ENCODE measurements around the gene FTO.

Gene FTO

DNA sequence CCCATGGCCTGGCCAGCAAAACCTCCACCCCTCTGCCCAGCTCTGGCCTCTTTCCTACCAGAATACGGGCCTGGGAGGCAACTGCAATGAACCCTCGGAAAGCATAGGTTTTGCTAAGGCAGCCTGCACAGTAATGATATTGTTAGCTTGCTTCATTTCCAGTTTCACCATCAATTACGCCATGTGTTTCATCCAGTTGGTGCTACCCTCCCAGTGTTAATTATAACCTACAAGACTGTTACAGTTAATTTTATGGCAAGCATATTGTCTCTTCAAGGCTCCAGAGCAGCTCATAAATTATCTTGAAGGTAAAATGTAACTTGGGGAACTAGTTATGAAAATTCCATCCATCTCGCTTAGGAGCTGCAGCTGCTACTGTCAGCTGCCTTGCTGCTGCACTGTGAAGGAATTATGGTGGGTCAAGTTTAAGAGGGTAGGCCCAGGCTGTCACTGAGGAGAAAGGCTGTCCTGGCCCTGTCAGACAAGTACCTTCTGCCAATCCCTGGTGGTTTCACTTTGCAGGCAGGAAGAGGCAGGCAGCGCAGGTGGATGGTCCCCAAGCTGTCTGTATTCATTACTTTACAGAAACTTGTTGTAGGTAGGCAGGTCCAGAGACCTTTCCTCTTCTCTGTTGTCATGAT is 242.9 kb downstream of the FTO start:
- DNase-seq = no peak

DNA sequence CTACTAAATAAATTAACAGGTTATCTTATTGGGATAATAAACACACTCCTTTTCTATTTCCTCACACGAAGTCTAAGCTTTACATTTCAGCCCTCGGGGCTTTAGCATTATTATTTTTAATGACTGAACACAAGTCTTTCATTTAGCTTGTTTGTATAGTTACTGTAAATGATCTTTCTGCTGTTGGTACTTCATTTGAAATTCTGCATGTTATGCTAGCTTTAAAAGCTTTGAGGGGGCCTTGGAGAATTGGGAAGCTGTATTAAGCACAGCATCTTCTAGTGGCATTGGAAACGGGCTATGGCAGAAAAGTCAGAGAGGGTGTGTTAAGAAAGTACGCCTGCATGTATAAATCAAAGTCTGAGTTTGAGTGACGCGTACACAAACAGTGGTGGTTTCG is 243.7 kb downstream of the FTO start:
- DNase-seq = no peak

DNA sequence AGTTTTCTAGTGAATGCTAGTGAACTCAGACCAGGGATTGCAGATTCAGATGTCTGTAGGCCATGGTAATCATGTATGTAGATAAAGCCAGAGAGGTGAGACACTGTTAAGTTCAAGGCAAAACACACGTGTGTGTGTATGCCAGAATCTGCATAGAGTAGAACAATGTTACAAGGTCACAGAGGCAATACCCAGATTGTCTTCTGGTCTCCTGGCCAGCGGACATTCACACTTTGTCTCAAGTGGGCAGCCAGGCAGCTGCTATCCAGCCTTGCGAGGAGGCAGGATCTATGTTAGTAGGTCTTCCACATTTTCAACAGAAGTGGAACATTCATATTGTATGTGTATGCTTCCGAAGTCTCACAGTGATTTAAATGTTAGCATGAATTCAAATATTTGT is 244.4 kb downstream of the FTO start:
- no peak for DNase-seq

DNA sequence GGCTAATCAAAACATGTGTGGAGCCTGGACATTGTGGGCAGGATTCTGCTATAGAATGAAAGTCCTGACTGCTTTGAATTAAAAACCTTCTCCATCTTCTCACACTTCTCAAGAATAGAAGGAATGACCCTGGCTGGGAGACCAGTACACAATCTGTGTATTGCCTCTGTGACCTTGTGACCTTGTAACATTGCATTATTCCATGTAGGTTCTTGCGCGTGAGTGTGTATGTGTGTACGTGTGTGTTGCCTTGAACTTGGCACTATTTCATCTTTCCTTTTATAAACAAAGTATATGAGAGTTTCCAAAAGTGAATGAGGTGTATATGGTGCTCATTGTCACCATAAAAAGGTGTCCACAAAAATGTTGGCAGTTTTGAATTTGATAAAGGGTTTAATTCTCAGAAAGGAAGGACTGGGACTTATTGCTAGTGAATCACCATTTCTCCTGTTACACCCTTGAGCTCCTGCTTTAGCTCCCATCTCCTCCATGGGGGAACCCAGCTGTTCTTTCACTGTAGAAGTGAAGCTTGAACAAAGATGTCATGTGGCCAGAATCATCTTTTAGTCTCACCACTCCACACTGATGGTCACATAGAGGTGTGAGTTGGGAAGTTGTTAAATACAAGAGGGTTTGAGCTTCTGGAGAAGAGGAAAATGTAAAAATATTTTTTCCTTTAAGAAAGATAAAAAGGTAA is 244.9 kb downstream of the FTO start:
- DNase-seq = no peak

DNA sequence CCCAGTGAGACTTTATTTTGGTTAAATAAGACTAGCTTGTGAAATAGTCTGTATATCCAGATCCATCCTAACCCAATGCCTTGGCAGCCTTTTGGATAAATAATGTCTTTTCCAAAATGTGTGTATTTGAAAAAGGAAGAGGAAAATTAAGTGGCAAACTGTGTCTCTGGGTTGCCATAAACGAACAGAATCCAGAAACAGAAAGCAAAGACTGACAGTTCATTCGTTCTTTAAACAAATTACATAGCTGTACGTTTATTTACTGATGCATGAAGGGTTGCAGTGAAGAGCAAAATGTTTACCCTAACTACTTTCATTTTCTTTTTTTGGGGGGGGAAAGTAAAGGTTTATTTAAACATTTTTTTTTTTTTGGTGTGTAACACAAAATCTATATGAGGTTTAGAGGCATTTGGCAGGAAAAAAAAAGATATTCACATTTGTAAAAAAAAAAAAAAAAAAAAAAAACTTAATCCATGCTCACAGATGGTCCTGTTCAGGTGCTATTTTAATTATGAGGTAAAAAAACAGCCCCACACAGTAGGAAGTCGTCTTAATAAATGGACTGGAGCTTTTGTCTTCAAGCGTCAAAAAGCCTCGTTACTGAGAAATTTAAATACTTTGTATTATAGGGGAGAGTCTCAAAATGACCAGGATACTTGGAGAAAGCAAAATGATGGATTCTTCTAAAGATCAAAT is 245.9 kb downstream of the FTO start:
- no peak for DNase-seq

DNA sequence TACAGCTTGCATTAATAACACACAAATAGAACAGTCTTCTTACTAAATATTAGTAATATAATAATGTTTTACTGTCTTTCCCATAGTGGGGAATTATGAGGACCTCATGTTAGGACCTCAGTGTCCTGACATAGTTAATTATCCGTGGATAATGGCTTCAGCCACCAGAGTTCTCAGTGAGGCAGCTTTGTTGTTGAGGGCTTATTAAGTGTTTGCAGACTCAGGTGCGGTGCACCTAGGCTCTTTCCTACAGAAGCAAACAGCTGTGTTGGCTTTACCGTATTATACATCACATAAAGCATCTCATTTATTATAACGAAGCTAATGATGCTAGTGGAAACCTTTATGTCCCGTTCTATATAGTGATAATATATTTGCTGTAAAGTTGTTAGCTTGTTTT is 246.7 kb downstream of the FTO start:
- DNase-seq = no peak

DNA sequence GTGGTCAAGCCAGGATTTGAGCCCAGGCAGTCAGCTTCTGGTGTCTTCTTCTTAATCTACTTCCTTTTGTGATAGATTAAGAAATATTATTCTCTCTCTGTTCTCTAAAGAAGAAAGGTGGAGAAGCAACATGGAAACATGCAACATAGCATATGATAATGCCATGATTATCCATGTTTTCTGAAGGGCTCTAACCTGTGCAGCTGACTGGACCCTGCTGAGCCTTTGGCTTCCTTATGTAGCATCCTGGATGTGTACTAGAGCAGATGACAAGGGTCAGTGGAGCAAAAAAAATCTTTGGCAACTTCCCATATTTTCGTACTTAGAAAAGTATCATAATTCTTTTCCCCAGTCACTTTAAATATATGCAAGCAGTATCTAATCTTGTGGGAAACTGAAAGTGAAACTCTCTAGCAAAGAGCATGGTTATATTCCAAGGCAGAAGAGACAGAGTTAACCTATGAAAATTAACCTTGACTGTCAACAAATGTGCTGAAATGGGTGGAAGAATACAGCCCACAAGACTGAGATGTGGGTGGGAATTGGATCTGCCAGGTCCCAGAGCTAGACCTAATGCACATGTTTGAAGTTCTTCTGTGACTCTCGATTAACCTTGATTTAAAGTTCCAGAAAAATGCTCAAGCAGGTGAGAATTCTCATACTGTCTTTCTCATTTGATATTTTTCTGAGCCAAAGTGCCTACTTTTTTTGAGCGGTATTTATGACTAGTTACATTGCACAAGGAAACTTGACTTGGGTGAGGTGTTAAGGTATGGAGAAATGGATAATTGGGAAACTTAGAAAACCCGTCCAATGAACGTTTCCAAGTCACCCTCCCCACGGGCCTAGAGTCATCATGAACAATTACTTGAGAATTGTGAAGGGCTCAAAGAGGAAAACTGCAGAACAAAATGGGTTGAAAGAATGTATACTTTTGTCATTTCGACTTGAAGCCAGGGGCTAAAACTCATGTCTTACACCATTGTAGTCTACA is 248.6 kb downstream of the FTO start:
- DNase-seq = no peak

DNA sequence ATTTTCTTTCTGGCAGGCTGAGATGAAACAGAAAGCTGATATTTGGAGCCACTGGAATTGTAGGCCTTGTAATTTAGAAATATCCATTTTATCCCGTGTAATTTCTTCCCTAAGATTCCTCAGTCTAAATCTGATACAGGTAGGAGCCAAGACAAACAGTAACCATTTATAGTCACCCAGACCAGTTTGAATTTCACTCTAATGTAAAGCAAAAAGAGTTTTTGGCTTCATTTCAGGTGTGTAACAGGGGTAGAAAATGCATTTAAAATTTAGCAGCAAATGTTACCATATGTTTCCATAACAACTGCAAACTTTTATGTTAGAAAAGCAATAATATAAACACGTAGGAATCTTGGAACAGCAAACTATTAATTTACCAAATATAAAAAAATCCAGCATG is 249.4 kb downstream of the FTO start:
- no peak for DNase-seq

DNA sequence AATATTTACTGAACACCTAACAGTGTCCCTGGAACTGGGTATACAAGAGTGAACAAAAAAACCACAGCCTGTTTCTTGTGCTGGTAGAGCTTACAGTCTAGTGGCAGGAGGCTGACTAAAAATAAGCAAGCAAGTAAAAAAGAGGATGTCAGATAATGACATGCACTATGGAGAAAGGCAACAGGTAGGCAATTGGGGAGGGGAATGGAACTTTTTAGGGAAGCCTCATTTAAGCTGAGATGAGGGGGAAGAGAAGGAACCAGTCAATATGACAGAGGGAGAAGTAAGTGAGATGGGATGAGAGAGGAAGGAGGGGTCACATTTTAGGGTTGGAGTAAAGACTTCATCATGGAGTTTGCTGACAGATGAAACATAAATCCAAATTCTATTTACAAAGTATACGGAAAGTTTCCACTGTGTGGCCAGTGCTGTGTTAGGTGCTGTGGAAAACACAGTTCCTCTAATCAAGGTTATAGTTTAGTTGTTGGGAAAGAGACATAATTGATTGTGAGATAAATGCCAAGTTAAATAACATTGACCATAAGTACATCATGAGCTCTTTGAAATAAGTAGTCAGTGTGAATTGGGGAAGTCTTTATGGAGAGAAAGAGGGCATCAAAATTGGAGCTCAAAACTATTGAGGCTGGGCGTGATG is 251.4 kb downstream of the FTO start:
- no peak for DNase-seq

DNA sequence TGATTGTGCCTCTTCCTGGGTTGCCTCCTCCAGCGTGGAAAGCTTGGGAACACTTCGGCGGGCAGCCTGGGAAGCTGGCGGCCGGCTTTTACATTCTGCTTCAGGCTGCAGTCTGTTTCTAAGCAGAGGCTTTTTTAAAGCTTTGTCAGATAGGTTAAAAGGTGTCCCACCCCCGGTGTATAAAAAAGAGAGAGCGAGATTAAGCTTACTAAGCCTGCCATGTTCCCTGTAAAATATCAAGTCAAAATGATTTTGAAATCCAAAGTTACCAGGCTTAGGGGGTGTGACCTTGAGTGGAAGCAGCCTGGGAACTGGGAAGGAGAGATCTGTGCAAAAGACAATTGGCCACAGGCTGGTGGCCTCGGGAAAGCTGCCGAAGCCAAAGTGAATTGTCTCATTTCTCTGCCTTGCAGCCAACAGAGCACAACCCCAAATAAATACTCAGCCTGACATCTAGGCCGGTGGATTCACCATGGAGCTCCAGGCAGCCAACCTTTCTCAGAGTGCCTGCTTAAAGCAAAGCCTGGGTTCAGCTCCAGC is 254.5 kb downstream of the FTO start:
- peak; percentile 33 for DNase-seq

DNA sequence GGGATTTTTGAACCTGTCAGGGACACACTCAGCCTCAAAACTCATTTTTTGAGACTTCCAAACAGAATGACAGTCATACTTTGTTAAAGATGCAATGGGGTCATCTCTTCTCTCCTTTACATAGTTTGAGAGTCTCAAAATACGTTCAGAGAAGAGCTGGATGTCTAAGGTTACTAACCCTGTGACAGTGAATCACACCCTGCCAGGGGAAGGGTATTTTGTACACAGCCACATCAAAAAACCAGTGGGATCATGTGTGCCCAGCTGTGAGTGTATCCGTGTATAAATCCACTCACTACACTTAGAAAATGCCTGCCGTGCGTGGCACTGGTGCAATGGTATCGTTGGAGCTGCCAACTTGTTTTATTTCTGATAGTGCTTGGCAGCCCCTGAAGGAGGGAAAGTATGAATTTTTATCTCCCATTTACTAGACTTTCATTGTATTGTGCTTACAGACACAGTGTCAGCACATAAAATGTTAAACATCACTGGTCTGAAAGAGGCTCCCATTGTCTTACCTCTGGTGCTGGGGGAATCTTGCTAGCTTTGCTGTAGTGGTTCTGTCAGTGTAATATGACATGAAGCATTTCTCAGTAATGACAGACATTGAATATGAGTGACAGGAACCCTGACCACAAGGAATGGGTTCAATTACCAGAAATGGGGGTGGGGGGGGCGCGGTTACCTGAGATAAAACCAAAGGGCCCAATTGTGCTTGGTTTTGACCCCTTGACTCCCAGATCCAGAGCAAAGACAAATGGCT is 256.3 kb downstream of the FTO start:
- DNase-seq = no peak

DNA sequence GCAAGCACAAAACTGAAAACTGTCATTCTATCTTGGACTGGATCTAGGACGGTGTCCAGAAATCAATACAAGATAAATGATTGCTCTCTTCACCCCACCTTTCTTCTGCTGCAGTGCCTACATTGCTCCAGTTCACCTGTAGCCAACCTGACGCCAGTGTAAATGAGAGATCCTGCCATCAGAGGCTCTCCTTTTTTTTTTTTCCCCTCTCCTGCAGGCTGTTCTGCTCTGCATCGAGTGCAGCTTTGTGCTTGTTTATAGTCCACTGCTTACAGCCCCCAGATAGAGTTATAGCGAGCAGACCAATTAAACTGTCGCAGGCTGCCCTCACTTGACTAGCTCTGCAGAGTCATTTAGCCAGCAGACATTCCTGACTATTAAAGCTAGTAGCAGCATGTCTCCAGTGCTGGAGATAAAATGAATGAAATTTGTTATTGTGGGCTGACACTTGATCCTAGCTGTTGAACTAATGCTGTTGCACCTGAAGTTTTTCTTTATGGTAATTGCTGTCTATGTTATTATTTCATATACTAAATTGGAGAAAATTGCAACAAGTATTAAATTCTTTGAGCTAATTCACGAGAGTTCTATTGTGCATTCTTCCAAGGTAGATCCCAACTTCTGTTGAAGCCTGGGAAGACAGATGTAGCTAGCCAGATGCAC is 257.1 kb downstream of the FTO start:
- no peak for DNase-seq

DNA sequence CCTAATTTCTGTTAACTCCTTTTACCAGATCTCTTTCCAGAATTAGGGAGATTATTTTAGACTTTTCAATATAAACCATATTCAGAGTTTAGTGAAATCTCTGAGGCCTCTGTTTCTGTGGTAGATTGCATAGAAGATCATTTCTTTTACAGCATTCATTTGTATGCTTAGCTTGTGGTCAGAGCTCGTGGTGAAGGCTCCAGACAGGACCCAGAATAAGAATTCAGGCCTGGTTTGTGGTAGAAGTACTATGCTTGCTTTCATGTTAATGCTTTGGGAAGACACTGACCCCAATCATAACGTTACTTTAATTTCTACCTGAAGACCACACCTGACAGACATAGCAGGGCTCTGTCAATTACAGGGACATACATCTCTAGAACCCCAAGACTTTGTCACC is 258.1 kb downstream of the FTO start:
- DNase-seq = no peak

DNA sequence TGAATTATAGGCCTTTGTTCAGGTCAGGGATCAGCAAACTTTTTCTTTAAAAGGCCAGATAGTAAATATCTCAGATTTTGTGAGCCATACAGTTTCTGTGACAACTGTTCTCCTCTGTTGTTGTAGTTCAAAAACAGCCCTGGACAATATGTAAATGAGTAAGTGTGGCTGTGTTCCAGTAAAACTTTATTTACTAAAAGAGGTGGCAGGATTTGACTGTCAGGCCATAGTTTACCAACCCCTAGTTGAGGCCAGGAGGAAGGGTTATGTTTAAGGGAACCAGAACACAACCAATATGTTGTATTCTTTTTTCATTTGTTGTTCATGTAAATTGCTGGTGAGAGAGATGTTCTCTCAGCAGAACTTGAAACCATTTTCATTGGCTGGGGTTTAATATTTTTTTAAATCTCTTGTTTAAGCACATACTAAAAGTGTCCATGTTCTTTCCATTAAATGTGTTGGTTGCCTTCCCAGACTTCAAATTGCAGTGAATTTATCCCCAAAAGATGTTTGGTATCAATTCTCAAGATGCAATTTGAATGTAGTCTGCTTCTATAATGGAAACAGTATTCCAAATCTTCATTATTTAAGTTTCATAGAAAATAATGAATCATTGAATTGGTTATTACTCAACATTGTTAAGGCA is 260.3 kb downstream of the FTO start:
- DNase-seq = no peak

DNA sequence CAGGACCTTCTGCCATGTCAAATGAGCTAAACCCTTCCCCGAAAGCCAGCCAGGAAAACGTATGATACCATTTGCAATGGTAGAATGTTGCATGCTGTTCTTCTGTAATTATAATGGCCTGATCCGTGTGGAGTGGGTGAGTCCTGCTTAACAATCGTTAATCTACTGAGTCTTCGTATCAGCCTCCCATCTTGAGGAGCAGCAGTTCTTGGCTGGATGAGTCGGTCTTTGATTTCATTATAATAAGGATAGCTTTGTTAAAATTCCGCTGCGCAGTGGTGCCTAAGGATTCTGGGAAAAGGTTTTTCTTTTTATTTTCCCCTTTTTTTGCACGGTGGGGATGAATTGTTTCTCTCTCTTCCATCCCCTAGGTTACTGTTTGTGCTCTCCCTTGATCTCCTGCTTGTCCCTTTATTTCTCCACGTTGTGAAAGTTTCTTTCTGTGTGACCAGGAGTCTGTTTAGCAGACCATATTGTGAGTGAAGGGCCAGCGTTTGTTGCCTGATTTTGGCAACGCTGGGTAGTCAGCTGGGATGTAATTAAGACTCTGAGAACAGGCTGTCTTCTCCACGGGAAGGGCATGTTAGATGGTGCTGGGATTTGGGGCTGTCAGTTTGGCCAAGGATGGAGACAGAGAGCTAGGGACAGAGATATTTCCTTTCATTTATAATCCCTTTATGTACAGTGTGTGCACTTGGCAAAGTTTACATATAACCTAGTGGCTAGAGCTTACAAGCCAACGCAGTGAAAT is 263.0 kb downstream of the FTO start:
- DNase-seq = peak; percentile 60

DNA sequence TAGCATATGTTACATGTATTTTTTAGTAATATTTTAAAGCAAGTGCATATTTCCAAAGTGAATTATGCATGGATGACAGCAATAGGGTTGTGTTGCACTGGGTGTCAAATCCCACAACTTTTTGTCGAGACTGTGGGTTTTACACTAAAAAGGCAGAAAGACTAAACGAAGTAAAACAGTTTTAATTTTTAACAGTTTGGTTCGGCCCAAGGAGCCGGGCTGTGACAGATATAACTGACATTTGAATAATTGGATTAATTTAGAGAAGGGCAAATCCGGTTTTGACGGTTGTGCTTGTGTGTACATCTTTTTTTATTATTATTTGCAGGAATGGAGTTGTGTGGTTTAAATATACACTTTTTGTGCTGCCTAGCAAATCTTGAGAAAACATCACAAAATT is 263.6 kb downstream of the FTO start:
- DNase-seq = no peak

DNA sequence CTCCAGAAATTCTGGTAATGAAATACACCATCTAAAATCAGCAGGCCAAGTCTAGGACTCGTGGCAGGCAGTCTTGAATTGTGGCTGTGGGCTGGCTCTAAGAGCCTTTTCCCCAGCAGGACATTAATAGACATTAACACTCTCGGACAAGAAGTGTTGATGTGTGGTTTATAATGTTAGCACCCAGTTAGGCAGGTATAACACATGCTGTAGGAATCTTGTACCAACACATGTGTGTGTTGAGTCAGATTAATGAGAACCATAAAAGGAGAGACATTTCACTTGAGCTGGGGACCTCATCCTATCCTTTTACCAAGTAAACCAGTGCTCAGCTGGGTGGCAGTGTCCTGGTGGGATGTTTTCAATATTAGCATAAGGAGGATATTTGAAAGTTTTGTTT is 264.5 kb downstream of the FTO start:
- DNase-seq = no peak

DNA sequence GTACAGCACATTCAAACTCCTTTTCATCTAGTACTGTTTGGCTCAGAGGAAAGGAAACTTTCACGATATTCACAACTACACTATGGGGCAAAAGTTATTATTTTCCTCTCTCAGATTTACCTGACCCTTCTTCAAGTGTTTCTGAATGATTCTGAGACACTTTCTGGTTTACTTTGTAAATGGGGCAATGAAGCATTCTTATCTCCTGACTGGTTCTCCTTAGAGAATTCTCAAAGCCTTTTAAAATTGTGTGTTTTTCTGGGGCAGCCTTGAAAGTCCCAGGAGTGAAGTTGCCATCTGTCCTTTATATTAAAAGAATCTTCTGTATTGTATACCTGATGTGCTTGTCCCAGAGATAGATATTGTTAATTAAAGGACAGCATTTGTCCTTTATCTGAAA is 264.9 kb downstream of the FTO start:
- no peak for DNase-seq

DNA sequence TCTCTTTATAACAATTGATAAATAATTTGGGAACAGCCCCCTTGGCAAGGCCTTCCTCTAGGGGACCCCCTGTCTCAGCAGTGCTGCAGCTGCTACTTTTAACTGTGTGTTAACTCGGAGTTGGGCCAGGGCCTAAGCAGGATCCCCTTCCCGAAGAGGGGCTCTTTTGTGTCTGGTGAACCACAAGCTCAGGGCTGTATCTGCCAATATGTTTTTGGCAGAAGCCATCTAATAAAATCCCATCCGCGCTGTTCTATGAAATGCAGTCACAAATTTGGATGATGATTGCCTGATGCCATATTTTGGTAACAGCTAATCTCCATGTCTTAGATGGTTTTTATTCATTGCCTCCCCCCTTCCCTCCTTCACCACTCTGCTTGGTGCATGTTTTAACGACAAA is 267.7 kb downstream of the FTO start:
- no peak for DNase-seq

DNA sequence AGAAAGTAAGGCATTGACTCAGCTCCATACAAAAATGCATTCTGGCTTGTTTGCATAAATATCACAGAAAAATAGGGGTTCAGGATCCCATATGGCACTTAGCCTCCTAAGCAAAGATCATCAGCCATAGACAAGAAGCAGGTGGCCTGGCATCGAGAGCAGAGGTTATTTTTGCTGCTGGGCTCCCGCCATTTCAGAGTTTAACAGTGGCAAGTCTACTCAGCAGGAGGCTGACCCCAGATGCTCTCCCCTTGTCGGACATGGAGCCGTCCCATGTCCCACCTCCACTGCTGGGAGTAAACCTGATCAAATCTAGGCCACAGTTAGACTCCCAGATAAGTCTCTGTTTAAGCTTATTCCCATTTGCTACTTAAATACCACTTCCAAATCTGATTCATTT is 269.1 kb downstream of the FTO start:
- DNase-seq = no peak
